Neural cell (in vitro differentiated cells): ENCODE data around the gene LCE6A. TPM values are rescaled to one million over a fixed set of nuclear protein-coding genes. Genes with fewer than 3 reads are reported as not detected.

Source experiments
- polyA plus RNA-seq: library from polyadenylated mRNA; depleted of rRNA; stranded (reverse); fragments of >200 nt; gene quantifications from 2 replicates; pipeline ENCODE4 v1.2.3, GENCODE V29; 2014

The LCE6A gene
- polyA plus RNA-seq, 1 donor from 2014 or later: not detected

Other genes starting within 250 kb of the LCE6A start
- gene LCE3C, start 242.6 kb upstream of the LCE6A start, polyA plus RNA-seq: not detected in 2 replicates
- not detected in 2 replicates for gene LCE3B, start 229.0 kb upstream of the LCE6A start, polyA plus RNA-seq
- gene LCE3A, start 219.8 kb upstream of the LCE6A start, polyA plus RNA-seq: not detected in 2 replicates
- not detected in 2 replicates for gene LCE2D, start 179.5 kb upstream of the LCE6A start, polyA plus RNA-seq
- gene LCE2C, start 167.6 kb upstream of the LCE6A start, polyA plus RNA-seq: not detected in 2 replicates
- gene LCE2B, start 156.7 kb upstream of the LCE6A start, polyA plus RNA-seq: not detected in 2 replicates
- not detected in 2 replicates for gene LCE2A, start 144.5 kb upstream of the LCE6A start, polyA plus RNA-seq
- not detected in 2 replicates for gene LCE4A, start 134.7 kb upstream of the LCE6A start, polyA plus RNA-seq
- gene KPRP, start 84.8 kb upstream of the LCE6A start, polyA plus RNA-seq: not detected in 2 replicates
- not detected in 2 replicates for gene LCE1F, start 67.7 kb upstream of the LCE6A start, polyA plus RNA-seq
- not detected in 2 replicates for gene LCE1E, start 56.6 kb upstream of the LCE6A start, polyA plus RNA-seq
- gene LCE1D, start 46.1 kb upstream of the LCE6A start, polyA plus RNA-seq: not detected in 2 replicates
- gene LCE1C, start 36.2 kb upstream of the LCE6A start, polyA plus RNA-seq: not detected in 2 replicates
- gene LCE1B, start 30.9 kb upstream of the LCE6A start, polyA plus RNA-seq: not detected in 2 replicates
- not detected in 2 replicates for gene LCE1A, start 15.4 kb upstream of the LCE6A start, polyA plus RNA-seq
- gene LCE7A, start 17.1 kb downstream of the LCE6A start, polyA plus RNA-seq: not detected in 2 replicates
- not detected in 2 replicates for gene SMCP, start 35.5 kb downstream of the LCE6A start, polyA plus RNA-seq
- gene IVL, start 65.7 kb downstream of the LCE6A start, polyA plus RNA-seq: not detected in 2 replicates
- not detected in 2 replicates for gene SPRR5, start 104.3 kb downstream of the LCE6A start, polyA plus RNA-seq
- gene SPRR4, start 127.8 kb downstream of the LCE6A start, polyA plus RNA-seq: not detected in 2 replicates
- not detected in 2 replicates for gene SPRR1A, start 141.2 kb downstream of the LCE6A start, polyA plus RNA-seq
- gene SPRR3, start 158.9 kb downstream of the LCE6A start, polyA plus RNA-seq: not detected in 2 replicates
- not detected in 2 replicates for gene SPRR1B, start 188.3 kb downstream of the LCE6A start, polyA plus RNA-seq
- gene SPRR2D, start 198.3 kb downstream of the LCE6A start, polyA plus RNA-seq: not detected in 2 replicates
- gene SPRR2A, start 214.7 kb downstream of the LCE6A start, polyA plus RNA-seq: not detected in 2 replicates
- not detected in 2 replicates for gene SPRR2B, start 228.8 kb downstream of the LCE6A start, polyA plus RNA-seq